Activated CD8-positive, alpha-beta T cell treated with anti-CD3 and anti-CD28 coated beads for 36 hours (primary cell): ENCODE measurements around the gene ARL10. TPM values are rescaled to one million over a fixed set of nuclear protein-coding genes. Genes with fewer than 3 reads are reported as not detected.

Experiments used
- ATAC-seq: fragments of 200-7000 bp; cut with Tn5 transposase; one replicate; pipeline ENCODE4 v1.10.0; 2021; ENCODE audit warnings: mild to moderate bottlenecking, moderate library complexity
- CTCF ChIA-PET: fragments of 350-600 bp; sonication (Branson Sonifier 250); formaldehyde crosslinking; loops from one replicate; lab custom pipeline; 2021; ENCODE audit warnings: antibody characterized with exemption; lab: Charles Lee
- POLR2A ChIA-PET: fragments of 350-600 bp; sonication (Branson Sonifier 250); formaldehyde crosslinking; loops from one replicate; lab custom pipeline; 2021; ENCODE audit warnings: antibody characterized with exemption; lab: Charles Lee
- DNase-seq: peaks from one replicate; pipeline ENCODE4 v3.0.0-alpha.2; 2020
- H3K27ac Mint-ChIP-seq: one replicate; pipeline ENCODE4 v1.8.0; 2021; ENCODE audit warnings: mild to moderate bottlenecking, mixed read lengths
- H3K27me3 Mint-ChIP-seq: one replicate; pipeline ENCODE4 v1.8.0; 2021; ENCODE audit warnings: mixed read lengths
- H3K36me3 Mint-ChIP-seq: one replicate; pipeline ENCODE4 v1.8.0; 2021; ENCODE audit warnings: low read depth, mixed read lengths
- H3K4me1 Mint-ChIP-seq: one replicate; pipeline ENCODE4 v1.8.0; 2021; ENCODE audit warnings: low read depth, mixed read lengths
- H3K4me3 Mint-ChIP-seq: one replicate; pipeline ENCODE4 v1.8.0; 2021; ENCODE audit warnings: mild to moderate bottlenecking, moderate library complexity, mixed read lengths
- H3K9me3 Mint-ChIP-seq: one replicate; pipeline ENCODE4 v1.8.0; 2021; ENCODE audit warnings: mixed read lengths
- intact Hi-C: fragments of 100-400 bp; cut with micrococcal nuclease; formaldehyde crosslinking; loops from one replicate; pipeline ENCODE4 v1.10.0; 2022
- total RNA-seq, 2 experiments: library from RNA; stranded (reverse); gene quantifications; one replicate each; pipeline ENCODE4 v1.2.3, GENCODE V29; 2021
- TF ChIP-seq, protein P1 (sequence below): fragments of 200-600 bp; IDR thresholded peaks from one replicate; pipeline ENCODE4 v1.8.0; 2022; ENCODE audit warnings: antibody characterized with exemption, mild to moderate bottlenecking

Gene ARL10
- total RNA-seq, 2 experiments from 2014 or later: 15.6 to 17.0 TPM

DNA sequence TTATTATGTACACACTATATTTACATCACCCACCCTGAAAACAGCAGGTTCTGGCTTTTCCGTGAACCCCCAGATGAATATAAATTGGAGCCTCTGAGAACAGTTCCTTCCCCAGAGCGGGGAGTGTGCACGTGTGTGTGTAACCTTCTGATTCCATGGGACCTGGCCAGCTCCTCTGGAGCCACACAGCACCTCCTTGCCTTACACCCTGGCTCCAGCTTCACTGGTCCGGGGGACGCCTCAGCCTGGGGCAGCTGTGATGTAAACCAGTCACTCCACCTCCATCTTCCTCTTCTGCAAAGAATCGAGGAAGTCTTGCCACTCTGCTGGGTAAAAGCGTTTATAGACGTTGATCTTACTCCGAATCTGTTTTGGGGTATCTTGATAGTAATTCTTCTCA lies 18.7 kb downstream of the ARL10 start:
- ATAC-seq (no peak), DNase-seq (no peak)
- peaks cover 72% of the 10 kb centered on the region for H3K36me3 Mint-ChIP-seq
- TF ChIP-seq, protein P1, sequence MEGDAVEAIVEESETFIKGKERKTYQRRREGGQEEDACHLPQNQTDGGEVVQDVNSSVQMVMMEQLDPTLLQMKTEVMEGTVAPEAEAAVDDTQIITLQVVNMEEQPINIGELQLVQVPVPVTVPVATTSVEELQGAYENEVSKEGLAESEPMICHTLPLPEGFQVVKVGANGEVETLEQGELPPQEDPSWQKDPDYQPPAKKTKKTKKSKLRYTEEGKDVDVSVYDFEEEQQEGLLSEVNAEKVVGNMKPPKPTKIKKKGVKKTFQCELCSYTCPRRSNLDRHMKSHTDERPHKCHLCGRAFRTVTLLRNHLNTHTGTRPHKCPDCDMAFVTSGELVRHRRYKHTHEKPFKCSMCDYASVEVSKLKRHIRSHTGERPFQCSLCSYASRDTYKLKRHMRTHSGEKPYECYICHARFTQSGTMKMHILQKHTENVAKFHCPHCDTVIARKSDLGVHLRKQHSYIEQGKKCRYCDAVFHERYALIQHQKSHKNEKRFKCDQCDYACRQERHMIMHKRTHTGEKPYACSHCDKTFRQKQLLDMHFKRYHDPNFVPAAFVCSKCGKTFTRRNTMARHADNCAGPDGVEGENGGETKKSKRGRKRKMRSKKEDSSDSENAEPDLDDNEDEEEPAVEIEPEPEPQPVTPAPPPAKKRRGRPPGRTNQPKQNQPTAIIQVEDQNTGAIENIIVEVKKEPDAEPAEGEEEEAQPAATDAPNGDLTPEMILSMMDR: no peak
- no peaks in the 10 kb centered on the region for H3K27me3 Mint-ChIP-seq
- no peak overlapping the region for H3K27ac Mint-ChIP-seq
- intact Hi-C loops: no loop called here
- CTCF ChIA-PET: no interaction called here
- H3K4me3 Mint-ChIP-seq: no peak overlapping the region
- no peaks in the 10 kb centered on the region for H3K9me3 Mint-ChIP-seq
- POLR2A ChIA-PET: interaction anchor here (1.4 to 3.6 kb wide), 4 partner anchors 12 to 152 kb away, joined by 4 to 14 read pairs (median 11); no protein-coding TSS in a partner anchor
- H3K4me1 Mint-ChIP-seq: peaks cover 25% of the 10 kb centered on the region

DNA sequence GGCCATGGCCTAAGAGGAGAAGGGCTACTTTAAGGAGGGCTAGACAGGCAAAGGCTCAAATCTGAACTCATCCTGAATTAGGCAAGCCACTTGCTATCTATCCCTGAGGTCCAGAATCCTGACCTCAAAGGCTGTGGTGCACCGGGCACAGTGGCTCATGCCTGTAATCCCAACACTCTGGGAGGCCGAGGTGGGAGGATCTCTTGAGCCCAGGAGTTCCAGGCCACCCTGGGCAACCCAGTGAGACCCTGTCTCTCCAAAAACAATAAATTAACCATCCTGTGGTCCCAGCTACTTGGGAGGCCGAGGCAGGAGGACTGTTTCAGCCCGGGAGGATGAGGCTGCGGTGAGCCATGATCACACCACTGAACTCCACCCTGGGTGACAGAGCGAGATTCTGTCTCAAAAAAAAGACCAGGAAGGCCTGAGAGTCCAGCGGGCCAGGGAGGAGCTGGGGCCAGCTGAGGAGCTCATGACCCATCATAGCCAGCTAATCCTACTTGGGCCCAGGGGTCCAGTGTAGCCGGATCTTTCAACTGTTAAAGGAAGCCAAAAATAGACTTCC lies 19.2 kb downstream of the ARL10 start:
- H3K9me3 Mint-ChIP-seq: no peaks in the 10 kb centered on the region
- TF ChIP-seq, protein P1: no peak

DNA sequence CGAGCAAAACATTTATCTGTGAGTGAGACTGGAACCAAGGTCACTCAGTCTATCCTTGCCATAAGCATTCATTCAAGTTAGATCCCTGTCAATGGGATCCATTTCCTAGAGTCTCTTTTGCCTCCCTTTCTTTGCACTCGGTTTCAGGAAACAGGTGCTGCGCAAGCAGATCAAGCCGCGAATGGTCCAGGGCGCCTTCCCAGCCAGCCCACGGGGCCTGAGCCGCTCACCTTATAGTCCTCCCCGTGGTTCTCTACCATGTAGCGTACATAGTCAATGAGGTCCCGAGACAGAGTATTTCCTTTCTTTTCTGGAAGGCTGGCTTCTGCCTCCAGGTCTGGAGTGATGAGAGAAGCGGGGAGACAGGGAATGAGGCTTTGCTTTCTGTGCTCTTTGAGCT lies 19.7 kb downstream of the ARL10 start:
- TF ChIP-seq, protein P1: no peak
- ATAC-seq (no peak), DNase-seq (no peak)
- CTCF ChIA-PET: no interaction called here
- Mint-ChIP-seq H3K36me3 (peaks cover 68% of the 10 kb centered on the region), H3K9me3 (no peaks in the 10 kb centered on the region), H3K27me3 (no peaks in the 10 kb centered on the region), H3K27ac (no peak overlapping the region), H3K4me1 (peaks cover 29% of the 10 kb centered on the region), H3K4me3 (no peak overlapping the region)
- POLR2A ChIA-PET: interaction anchor here (1.0 to 3.6 kb wide), 5 partner anchors 8 to 151 kb away, joined by 4 to 13 read pairs (median 7); partner anchors contain the start of gene KIAA1191
- intact Hi-C loops: no loop called here

More for the DNA sequence above, 19.2 kb downstream of the ARL10 start:
- DNase-seq (no peak), ATAC-seq (no peak)
- Mint-ChIP-seq H3K27ac (no peak overlapping the region), H3K36me3 (peaks cover 71% of the 10 kb centered on the region), H3K4me1 (peaks cover 26% of the 10 kb centered on the region), H3K4me3 (no peak overlapping the region), H3K27me3 (no peaks in the 10 kb centered on the region)
- intact Hi-C loops: no loop called here
- ChIA-PET CTCF (no interaction called here), POLR2A (interaction anchor here (1.0 to 3.6 kb wide), 5 partner anchors 12 to 151 kb away, joined by 4 to 14 read pairs (median 9); partner anchors contain the start of gene KIAA1191)

DNA sequence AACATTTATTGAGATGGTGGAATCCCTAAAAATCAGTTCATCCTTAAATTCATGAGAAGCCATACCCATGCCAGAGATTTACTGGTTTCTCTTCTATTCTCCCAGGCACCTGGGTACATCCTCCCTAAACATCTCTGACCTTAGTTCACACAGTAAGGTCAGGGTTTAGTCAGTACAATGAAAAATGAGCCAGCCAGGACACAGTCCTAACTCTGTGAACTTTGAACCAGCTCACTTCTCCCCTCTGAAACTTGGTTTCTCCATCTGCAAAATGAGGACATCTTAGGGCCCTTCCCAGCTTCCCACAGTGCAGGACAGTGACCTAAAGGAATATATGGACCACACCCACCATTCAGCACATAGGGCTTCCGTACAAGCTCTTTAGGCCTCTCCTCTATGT lies 21.2 kb downstream of the ARL10 start:
- CTCF ChIA-PET: interaction anchor here (1.3 to 2.2 kb wide), 2 partner anchors 30 to 61 kb away, joined by 4 to 5 read pairs; partner anchors contain the start of gene CLTB
- H3K9me3 Mint-ChIP-seq: no peaks in the 10 kb centered on the region
- peaks cover 72% of the 10 kb centered on the region for H3K36me3 Mint-ChIP-seq
- peaks cover 29% of the 10 kb centered on the region for H3K4me1 Mint-ChIP-seq
- DNase-seq (no peak), ATAC-seq (no peak)
- peak overlapping the region; percentile 99 for H3K27ac Mint-ChIP-seq
- POLR2A ChIA-PET: interaction anchor here (1.2 to 2.9 kb wide), 6 partner anchors 9 to 149 kb away, joined by 3 to 9 read pairs (median 6); no protein-coding TSS in a partner anchor
- no peaks in the 10 kb centered on the region for H3K27me3 Mint-ChIP-seq
- TF ChIP-seq, protein P1: no peak
- intact Hi-C loops: no loop called here
- H3K4me3 Mint-ChIP-seq: peak overlapping the region; percentile 98

DNA sequence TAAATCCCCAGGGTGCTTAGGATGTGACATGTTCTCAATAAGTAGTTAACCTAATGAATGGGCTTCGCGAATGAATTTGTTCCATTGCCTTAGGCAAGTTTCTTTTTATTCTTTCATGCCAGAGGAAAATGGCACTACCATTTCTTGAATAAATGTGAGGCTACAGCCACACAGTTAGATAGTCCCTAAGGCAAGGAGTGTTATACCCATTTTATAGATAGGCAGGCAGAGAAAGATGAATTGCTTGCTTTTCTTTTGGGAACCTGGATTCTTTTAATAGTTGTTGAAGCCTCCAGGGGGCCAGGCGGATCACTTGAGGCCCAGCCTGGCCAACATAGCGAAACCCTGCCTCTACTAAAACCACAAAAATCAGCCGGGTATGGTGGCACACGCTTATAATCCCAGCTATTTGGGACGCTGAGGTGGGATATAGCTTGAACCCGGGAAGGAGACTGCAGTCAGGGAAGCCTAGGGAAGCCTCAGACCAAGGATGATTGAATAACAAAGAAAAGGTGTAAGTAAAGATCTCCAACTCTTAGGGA lies 22.2 kb downstream of the ARL10 start:
- TF ChIP-seq, protein P1: no peak
- no peaks in the 10 kb centered on the region for H3K27me3 Mint-ChIP-seq
- H3K27ac Mint-ChIP-seq: peak overlapping the region; percentile 99
- H3K9me3 Mint-ChIP-seq: no peaks in the 10 kb centered on the region
- ChIA-PET CTCF (interaction anchor here (1.3 to 2.2 kb wide), 2 partner anchors 29 to 60 kb away, joined by 4 to 5 read pairs; partner anchors contain the start of gene CLTB), POLR2A (interaction anchor here (0.7 to 2.0 kb wide), 7 partner anchors 11 to 266 kb away, joined by 3 to 7 read pairs (median 5); partner anchors contain the start of gene ARL10)
- DNase-seq: no peak
- intact Hi-C loops: no loop called here
- H3K4me3 Mint-ChIP-seq: peak overlapping the region; percentile 98
- peaks cover 70% of the 10 kb centered on the region for H3K36me3 Mint-ChIP-seq
- ATAC-seq: no peak
- peaks cover 29% of the 10 kb centered on the region for H3K4me1 Mint-ChIP-seq
